Adrenal gland (tissue), 5 donors: Measurements from ENCODE around the gene CRYBG3.

Source experiments
- CTCF ChIP-seq, 6 experiments: fragments of 450-650 bp in 4 of 6; fragments of 200-600 bp in 2 of 6; sonication (generic) in 1 of 6; IDR thresholded peaks; 1 replicate in 5 of 6; 2 replicates in 1 of 6; pipeline versions ENCODE4 v1.5.1 to v1.8.0; 2016 to 2021; ENCODE audit warnings: antibody characterized with exemption in 6 of 6, mild to moderate bottlenecking in 2 of 6, moderate library complexity in 1 of 6
- POLR2A ChIP-seq, 2 donors: fragments of 450-650 bp; IDR thresholded peaks; one replicate each; pipeline ENCODE4 v1.6.1; 2017; ENCODE audit warnings: antibody characterized with exemption in 2 of 2, mild to moderate bottlenecking in 2 of 2, moderate library complexity in 1 of 2
- donor health status: DM: no; HTN: no; CAD: no.

DNA sequence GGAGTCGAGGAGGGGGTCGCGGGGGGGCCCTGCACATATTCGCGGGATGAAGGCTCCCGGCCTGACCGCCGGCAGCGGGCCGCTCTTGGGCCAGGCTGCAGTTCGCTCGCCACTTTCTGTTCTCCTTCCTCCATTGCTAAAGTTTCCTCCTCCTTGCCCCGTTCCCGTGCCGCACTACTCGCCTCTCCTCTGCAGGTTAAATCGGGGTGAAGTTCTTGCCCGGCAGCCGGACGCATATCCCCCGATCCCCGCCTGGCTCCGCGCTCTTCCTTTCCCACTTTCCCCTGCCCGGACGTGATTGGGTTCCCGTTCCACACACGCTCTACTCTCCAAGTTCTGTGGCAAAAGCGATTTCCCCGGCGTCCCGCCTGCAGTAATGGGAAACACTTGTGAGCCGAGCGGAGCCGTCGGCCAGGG, 556 bp downstream of the CRYBG3 start:
- TF ChIP-seq CTCF (IDR thresholded peaks at IDR 0.05) = no peak
- TF ChIP-seq POLR2A (IDR thresholded peaks at IDR 0.05) = no peak
